ENCODE measurements around the gene MACO1. TPM values are rescaled to one million over a fixed set of nuclear protein-coding genes. Genes with fewer than 3 reads are reported as not detected.

MACO1 gene
- total and polyA plus RNA-seq, 2 of the 13 experiments (the other 11 are each of a cell fraction or from before 2014, with no cell fraction given) = 9.7 to 17.0 TPM

GRCh38 chr1:25543425-25544242 lies 112.9 kb downstream of the MACO1 start, which contains the start of gene LDLRAP1 (continued):
- TF ChIP-seq, protein P1, sequence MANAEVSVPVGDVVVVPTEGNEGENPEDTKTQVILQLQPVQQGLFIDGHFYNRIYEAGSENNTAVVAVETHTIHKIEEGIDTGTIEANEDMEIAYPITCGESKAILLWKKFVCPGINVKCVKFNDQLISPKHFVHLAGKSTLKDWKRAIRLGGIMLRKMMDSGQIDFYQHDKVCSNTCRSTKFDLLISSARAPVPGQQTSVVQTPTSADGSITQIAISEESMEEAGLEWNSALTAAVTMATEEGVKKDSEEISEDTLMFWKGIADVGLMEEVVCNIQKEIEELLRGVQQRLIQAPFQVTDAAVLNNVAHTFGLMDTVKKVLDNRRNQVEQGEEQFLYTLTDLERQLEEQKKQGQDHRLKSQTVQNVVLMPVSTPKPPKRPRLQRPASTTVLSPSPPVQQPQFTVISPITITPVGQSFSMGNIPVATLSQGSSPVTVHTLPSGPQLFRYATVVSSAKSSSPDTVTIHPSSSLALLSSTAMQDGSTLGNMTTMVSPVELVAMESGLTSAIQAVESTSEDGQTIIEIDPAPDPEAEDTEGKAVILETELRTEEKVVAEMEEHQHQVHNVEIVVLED (CRISPR knock-in tag; IDR thresholded peaks at IDR 0.05; ENCODE audit: borderline replicate concordance) = peak; percentile 46; the same call in 1 of the 2 replicates
- TF ChIP-seq PLSCR1 (CRISPR knock-in tag; IDR thresholded peaks at IDR 0.05; ENCODE audit: borderline replicate concordance) (no peak), NFE2 (CRISPR knock-in tag; IDR thresholded peaks at IDR 0.05) (no peak), ZNF543 (CRISPR knock-in tag; IDR thresholded peaks at IDR 0.05) (no peak), CBX1 (IDR thresholded peaks at IDR 0.05; ENCODE audit: low read depth) (no peak), ZSCAN30 (CRISPR knock-in tag; IDR thresholded peaks at IDR 0.05) (no peak), SAFB2 (CRISPR knock-in tag; IDR thresholded peaks at IDR 0.05; ENCODE audit: borderline replicate concordance, low read depth) (peak; percentile 5; the same call in 1 of the 2 replicates), SMAD9 (CRISPR knock-in tag; IDR thresholded peaks at IDR 0.05) (no peak), ZMYM4 (CRISPR knock-in tag; IDR thresholded peaks at IDR 0.05) (0 out of 2 replicates have a peak, but pooled peaks have one; percentile 52), ZNF709 (CRISPR knock-in tag; IDR thresholded peaks at IDR 0.05) (peak; percentile 28; the same call in 1 of the 2 replicates), ZFP91 (CRISPR knock-in tag; IDR thresholded peaks at IDR 0.05; ENCODE audit: borderline replicate concordance) (no peak), ZNF883 (CRISPR knock-in tag; IDR thresholded peaks at IDR 0.05; ENCODE audit: not compliant biosample characterization) (no peak), RBFOX2 (IDR thresholded peaks at IDR 0.05; ENCODE audit: low read depth, low read length) (peak; percentile 54), ATM (IDR thresholded peaks at IDR 0.05; ENCODE audit: borderline replicate concordance) (no peak), CTCF (CRISPR knock-in tag; IDR thresholded peaks at IDR 0.05) (no peak)
- TF ChIP-seq, protein P2, sequence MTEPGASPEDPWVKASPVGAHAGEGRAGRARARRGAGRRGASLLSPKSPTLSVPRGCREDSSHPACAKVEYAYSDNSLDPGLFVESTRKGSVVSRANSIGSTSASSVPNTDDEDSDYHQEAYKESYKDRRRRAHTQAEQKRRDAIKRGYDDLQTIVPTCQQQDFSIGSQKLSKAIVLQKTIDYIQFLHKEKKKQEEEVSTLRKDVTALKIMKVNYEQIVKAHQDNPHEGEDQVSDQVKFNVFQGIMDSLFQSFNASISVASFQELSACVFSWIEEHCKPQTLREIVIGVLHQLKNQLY (CRISPR knock-in tag; IDR thresholded peaks at IDR 0.05) = no peak
- TF ChIP-seq, protein P3, sequence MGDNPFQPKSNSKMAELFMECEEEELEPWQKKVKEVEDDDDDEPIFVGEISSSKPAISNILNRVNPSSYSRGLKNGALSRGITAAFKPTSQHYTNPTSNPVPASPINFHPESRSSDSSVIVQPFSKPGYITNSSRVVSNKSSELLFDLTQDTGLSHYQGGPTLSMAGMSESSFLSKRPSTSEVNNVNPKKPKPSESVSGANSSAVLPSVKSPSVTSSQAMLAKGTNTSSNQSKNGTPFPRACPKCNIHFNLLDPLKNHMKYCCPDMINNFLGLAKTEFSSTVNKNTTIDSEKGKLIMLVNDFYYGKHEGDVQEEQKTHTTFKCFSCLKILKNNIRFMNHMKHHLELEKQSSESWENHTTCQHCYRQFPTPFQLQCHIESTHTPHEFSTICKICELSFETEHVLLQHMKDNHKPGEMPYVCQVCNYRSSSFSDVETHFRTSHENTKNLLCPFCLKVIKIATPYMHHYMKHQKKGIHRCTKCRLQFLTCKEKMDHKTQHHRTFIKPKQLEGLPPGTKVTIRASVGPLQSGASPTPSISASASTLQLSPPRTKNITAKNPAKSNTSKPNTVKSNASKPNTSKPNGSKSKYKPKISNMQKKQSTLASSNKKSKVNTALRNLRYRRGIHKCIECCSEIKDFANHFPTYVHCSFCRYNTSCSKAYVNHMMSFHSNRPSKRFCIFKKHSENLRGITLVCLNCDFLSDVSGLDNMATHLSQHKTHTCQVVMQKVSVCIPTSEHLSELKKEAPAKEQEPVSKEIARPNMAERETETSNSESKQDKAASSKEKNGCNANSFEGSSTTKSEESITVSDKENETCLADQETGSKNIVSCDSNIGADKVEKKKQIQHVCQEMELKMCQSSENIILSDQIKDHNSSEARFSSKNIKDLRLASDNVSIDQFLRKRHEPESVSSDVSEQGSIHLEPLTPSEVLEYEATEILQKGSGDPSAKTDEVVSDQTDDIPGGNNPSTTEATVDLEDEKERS (CRISPR knock-in tag; IDR thresholded peaks at IDR 0.05) = no peak

Measured in HepG2 (cell line).